UCSD-AML1 (cell line): Measurements from ENCODE around the gene NUMBL.
"Not testable (repeated sequence)": the region's sequence is repeated elsewhere in the genome, so short reads cannot be mapped to it uniquely, and the experiment has no call there.

Experiments
- DNase-seq: peaks from one replicate; lab custom pipeline; 2025; ENCODE audit not compliant: unreplicated experiment; lab: John Stamatoyannopoulos, UW

Gene NUMBL

GRCh38 chr19:40667602-40668001, 22.8 kb downstream of the NUMBL start:
- no peak for DNase-seq

- DNase-seq = no peak
These were observed 23.5 kb downstream of the NUMBL start for GRCh38 chr19:40666803-40667438.

- no peak for DNase-seq
These were observed 26.5 kb downstream of the NUMBL start for GRCh38 chr19:40663695-40664692.

- DNase-seq = peak; percentile 87
These were observed 27.3 kb downstream of the NUMBL start for GRCh38 chr19:40662925-40663694.

- DNase-seq = no peak
These were observed 28.8 kb downstream of the NUMBL start for GRCh38 chr19:40661616-40662015.

GRCh38 chr19:40659566-40659965, 30.9 kb downstream of the NUMBL start:
- no peak for DNase-seq

- DNase-seq = no peak
These were observed 31.3 kb downstream of the NUMBL start for GRCh38 chr19:40659116-40659515.

GRCh38 chr19:40658031-40658430, 32.4 kb downstream of the NUMBL start:
- DNase-seq = no peak

GRCh38 chr19:40655684-40656083, 34.8 kb downstream of the NUMBL start:
- not testable (repeated sequence) for DNase-seq

- DNase-seq = not testable (repeated sequence)
These were observed 38.1 kb downstream of the NUMBL start for GRCh38 chr19:40652303-40652702.

- DNase-seq = no peak
These were observed 39.6 kb downstream of the NUMBL start for GRCh38 chr19:40650749-40651305.

GRCh38 chr19:40649903-40650675, 40.4 kb downstream of the NUMBL start:
- not testable (repeated sequence) for DNase-seq

GRCh38 chr19:40646743-40647254, 43.7 kb downstream of the NUMBL start:
- no peak for DNase-seq

GRCh38 chr19:40642757-40643305, 47.6 kb downstream of the NUMBL start:
- DNase-seq = no peak

GRCh38 chr19:40642051-40642706, 48.3 kb downstream of the NUMBL start:
- no peak for DNase-seq

- no peak for DNase-seq
These were observed 49.2 kb downstream of the NUMBL start for GRCh38 chr19:40641281-40641680.

GRCh38 chr19:40640744-40641143, 49.7 kb downstream of the NUMBL start:
- peak; percentile 28 for DNase-seq

GRCh38 chr19:40639638-40639982, 50.8 kb downstream of the NUMBL start:
- no peak for DNase-seq

- DNase-seq = no peak
These were observed 52.1 kb downstream of the NUMBL start for GRCh38 chr19:40638327-40638726.
